NT2/D1 (cell line): ENCODE data around the gene IGF1R.

Source experiments
- SUZ12 ChIP-seq: IDR thresholded peaks from 2 replicates; pipeline ENCODE4 v1.6.1; 2011; ENCODE audit not compliant: insufficient read length, insufficient read depth; ENCODE audit errors: extremely low read depth
- ZNF274 ChIP-seq: IDR thresholded peaks from 2 replicates; pipeline ENCODE4 v1.6.1; 2011; ENCODE audit warnings: mild to moderate bottlenecking, low read depth, low read length

DNA sequence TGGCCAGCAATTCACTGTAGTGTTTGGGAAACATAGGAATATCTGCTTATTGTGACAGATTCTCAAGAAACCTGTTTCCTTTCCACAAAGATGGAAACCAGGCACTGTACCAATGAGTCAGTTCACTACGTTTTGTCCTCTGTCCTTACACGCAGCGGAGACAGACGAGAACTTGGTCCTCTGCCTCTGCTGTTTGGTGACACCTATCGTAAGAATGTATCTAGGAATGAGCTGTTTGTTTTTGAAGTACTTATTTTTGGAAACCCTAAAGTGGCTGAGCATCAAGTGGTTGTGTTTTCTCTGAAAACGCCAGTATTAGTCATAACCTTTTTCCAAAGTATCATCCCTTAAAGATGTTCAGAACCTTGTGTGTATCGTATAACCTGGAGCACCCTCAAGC is 266.3 kb downstream of the IGF1R start:
- no peak for TF ChIP-seq SUZ12
- no peak for TF ChIP-seq ZNF274
